Tibial nerve (tissue), 4 donors: ENCODE results near the gene TMIGD2. TPM values are rescaled to one million over a fixed set of nuclear protein-coding genes. Genes with fewer than 3 reads are reported as not detected.
A peak's percentile ranks its signal among the peaks of the same experiment; 100 is the strongest.

Experiments used
- DNase-seq, 2 donors: peaks; one replicate each; pipeline ENCODE4 v3.0.0-alpha.2; 2019; ENCODE audit warnings: low spot score in 2 of 2
- H3K27ac ChIP-seq, 4 donors: fragments of 200-600 bp; sonication (generic) in 3 of 4; one replicate each; pipeline ENCODE4 v1.5.1; 2017 to 2019; ENCODE audit warnings: mild to moderate bottlenecking in 1 of 4
- H3K27me3 ChIP-seq, 2 donors: fragments of 200-600 bp; sonication (generic) in 1 of 2; one replicate each; pipeline versions ENCODE4 v1.5.1 to v1.6.0; 2017 to 2019
- H3K36me3 ChIP-seq, 3 donors: fragments of 200-600 bp; sonication (generic); one replicate each; pipeline ENCODE4 v1.5.1; 2018 to 2019
- H3K4me1 ChIP-seq, 4 donors: fragments of 200-600 bp; sonication (generic) in 3 of 4; one replicate each; pipeline ENCODE4 v1.5.1; 2017 to 2019
- H3K4me3 ChIP-seq, 4 donors: fragments of 200-600 bp; sonication (generic) in 3 of 4; one replicate each; pipeline ENCODE4 v1.5.1; 2017 to 2019; ENCODE audit warnings: mild to moderate bottlenecking in 1 of 4, moderate library complexity in 1 of 4
- H3K9me3 ChIP-seq, 4 donors: fragments of 200-600 bp; sonication (generic) in 3 of 4; one replicate each; pipeline ENCODE4 v1.5.1; 2017 to 2019
- CTCF ChIP-seq, 5 experiments: fragments of 200-600 bp in 3 of 5; fragments of 450-650 bp in 2 of 5; sonication (generic) in 3 of 5; IDR thresholded peaks; one replicate each; pipeline ENCODE4 v1.5.1; 2016 to 2019; ENCODE audit warnings: antibody characterized with exemption in 5 of 5, mild to moderate bottlenecking in 3 of 5, moderate library complexity in 2 of 5
- EP300 ChIP-seq, 2 donors: sonication (generic); formaldehyde crosslinking; IDR thresholded peaks; one replicate each; pipeline ENCODE4 v1.6.1; 2017; ENCODE audit warnings: antibody characterized with exemption in 2 of 2, mild to moderate bottlenecking in 1 of 2
- POLR2A ChIP-seq, 2 donors: fragments of 450-650 bp; IDR thresholded peaks; one replicate each; pipeline ENCODE4 v1.6.1; 2017; ENCODE audit warnings: antibody characterized with exemption in 2 of 2, mild to moderate bottlenecking in 2 of 2, moderate library complexity in 2 of 2
- WGBS, 2 donors: methylation state at CpG; one replicate each; pipeline ENCODE4 v1.1.5; 2018; 5-methylcytosine and 5-hydroxymethylcytosine counted together
- total RNA-seq, 4 donors: library from RNA; depleted of rRNA; stranded (reverse); fragments of >200 nt; gene quantifications; one replicate each; pipeline ENCODE4 v1.1.0, GENCODE V29; 2016

TMIGD2 gene
- total RNA-seq, 4 donors from 2014 or later: 0.60 to 7.9 (median 1.2) TPM; not detected in 1

GRCh38 chr19:4272894-4273293 is 29.3 kb downstream of the TMIGD2 start:
- Histone ChIP-seq H3K36me3 (peaks cover 0 to 55% (median 0%) of the 10 kb centered on the region in 3 donors), H3K27me3 (peaks cover 0 to 7% of the 10 kb centered on the region in 2 donors), H3K4me3 (no peak overlapping the region), H3K9me3 (peaks cover 0 to 5% (median 0%) of the 10 kb centered on the region in 4 donors), H3K4me1 (no peaks in the 10 kb centered on the region), H3K27ac (no peak overlapping the region)
- DNase-seq: no peak
- WGBS, 2 donors: 52 to 63% methylated on average over 10 of the region's 10 CpGs
- no peak for TF ChIP-seq CTCF (IDR thresholded peaks at IDR 0.05)
- no peak for TF ChIP-seq POLR2A (IDR thresholded peaks at IDR 0.05)
- TF ChIP-seq EP300 (IDR thresholded peaks at IDR 0.05): no peak

- 85 to 87% methylated on average over 12 to 13 of the region's 13 CpGs for WGBS, 2 donors
- H3K27me3 ChIP-seq: no peaks in the 10 kb centered on the region
- H3K4me1 ChIP-seq: peaks cover 0 to 3% (median 0%) of the 10 kb centered on the region in 4 donors
- no peak for TF ChIP-seq EP300 (IDR thresholded peaks at IDR 0.05)
- TF ChIP-seq CTCF (IDR thresholded peaks at IDR 0.05): no peak
- no peak for TF ChIP-seq POLR2A (IDR thresholded peaks at IDR 0.05)
- no peak overlapping the region for H3K4me3 ChIP-seq
- H3K9me3 ChIP-seq: peaks cover 0 to 5% (median 0%) of the 10 kb centered on the region in 4 donors
- peaks cover 2 to 93% (median 12%) of the 10 kb centered on the region in 3 donors for H3K36me3 ChIP-seq
- no peak for DNase-seq
- H3K27ac ChIP-seq: no peak overlapping the region
These were observed 33.3 kb downstream of the TMIGD2 start for GRCh38 chr19:4268816-4269430.

- no peak overlapping the region for H3K27ac ChIP-seq
- WGBS, 2 donors: 82 to 83% methylated on average over 25 to 30 of the region's 30 CpGs
These were observed 34.0 kb downstream of the TMIGD2 start for GRCh38 chr19:4267901-4268815.

DNA sequence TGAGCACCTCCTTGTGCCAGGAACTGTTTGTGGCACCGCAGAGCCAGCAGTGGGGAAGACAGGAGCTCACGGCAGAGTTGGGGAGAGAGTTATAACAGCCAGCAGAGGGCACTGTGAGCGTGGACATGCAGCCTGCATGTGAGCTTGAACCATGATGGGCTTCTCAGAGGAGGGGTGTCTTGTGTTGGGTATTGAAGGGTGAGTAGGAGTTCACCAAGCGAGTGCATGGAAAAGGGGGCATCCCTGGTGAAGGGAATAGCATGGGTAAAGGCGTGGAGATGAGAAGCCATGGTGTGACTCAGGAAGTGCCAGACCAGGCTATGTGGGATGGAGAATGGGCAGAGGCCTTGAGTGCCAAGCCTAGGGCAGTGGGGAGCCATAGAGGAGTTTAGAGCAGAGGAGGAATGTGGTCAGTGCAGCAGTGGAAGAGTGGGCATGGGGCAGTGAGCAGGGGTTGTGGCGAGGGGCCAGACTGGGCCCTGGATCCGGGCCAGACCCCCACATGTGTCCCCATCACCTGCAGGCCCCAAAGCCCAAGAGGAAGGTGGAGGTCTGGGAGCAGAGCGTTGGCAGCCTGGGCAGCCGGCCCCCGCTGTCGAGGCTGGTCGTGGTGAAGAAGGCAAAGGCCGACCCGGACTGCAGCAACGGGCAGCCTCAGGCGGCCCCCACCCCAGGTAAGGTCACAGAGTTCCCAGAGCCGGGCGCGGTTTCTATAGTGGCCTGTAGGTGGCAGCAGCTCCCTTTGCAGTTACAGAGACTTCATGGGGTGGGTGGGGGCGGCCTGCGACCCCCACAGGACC is 34.9 kb downstream of the TMIGD2 start:
- Histone ChIP-seq H3K27ac (no peak overlapping the region), H3K9me3 (peaks cover 0 to 5% (median 0%) of the 10 kb centered on the region in 4 donors), H3K36me3 (peaks cover 2 to 98% (median 12%) of the 10 kb centered on the region in 3 donors), H3K4me1 (peaks cover 0 to 3% (median 0%) of the 10 kb centered on the region in 4 donors), H3K27me3 (no peaks in the 10 kb centered on the region), H3K4me3 (no peak overlapping the region)
- WGBS, 2 donors: 35 to 43% methylated on average over 21 of the region's 21 CpGs
- DNase-seq: peak; percentile 28 to 56
- TF ChIP-seq EP300 (IDR thresholded peaks at IDR 0.05) (no peak), POLR2A (IDR thresholded peaks at IDR 0.05) (no peak), CTCF (IDR thresholded peaks at IDR 0.05) (peak; percentile 64 to 90 (median 76))

More at GRCh38 chr19:4267901-4268815, 34.0 kb downstream of the TMIGD2 start:
- H3K36me3 ChIP-seq: peaks cover 2 to 98% (median 12%) of the 10 kb centered on the region in 3 donors
- no peak for DNase-seq
- peaks cover 0 to 5% (median 0%) of the 10 kb centered on the region in 4 donors for H3K9me3 ChIP-seq
- H3K4me1 ChIP-seq: peaks cover 0 to 3% (median 0%) of the 10 kb centered on the region in 4 donors
- H3K4me3 ChIP-seq: no peak overlapping the region
- no peaks in the 10 kb centered on the region for H3K27me3 ChIP-seq
- TF ChIP-seq CTCF (IDR thresholded peaks at IDR 0.05): no peak
- no peak for TF ChIP-seq EP300 (IDR thresholded peaks at IDR 0.05)
- TF ChIP-seq POLR2A (IDR thresholded peaks at IDR 0.05): no peak
